HEK293 (cell line): ENCODE data around the gene MRPL4.

Source experiments
- CTCF ChIA-PET: fragments of 350-600 bp; formaldehyde crosslinking; extraction: SDS; loops from one replicate; lab custom pipeline; 2021; ENCODE audit warnings: antibody characterized with exemption; lab: Yijun Ruan, JAX
- POLR2A ChIA-PET: fragments of 300-600 bp; formaldehyde crosslinking; extraction: SDS; loops from one replicate; lab custom pipeline; 2020; ENCODE audit warnings: antibody characterized with exemption, inconsistent platforms; lab: Yijun Ruan, JAX
- H3K27ac ChIP-seq: fragments of 200-500 bp; sonication (Bioruptor generic); 2 replicates; pipeline ENCODE4 v1.5.1; 2014; ENCODE audit warnings: low read depth, low read length, control low read depth, inconsistent platforms; ENCODE audit errors: extremely low read depth
- H3K36me3 ChIP-seq, 2 experiments: fragments of 200-500 bp in 1 of 2; sonication (Bioruptor generic) in 1 of 2; 1 replicate in 1 of 2; 2 replicates in 1 of 2; pipeline ENCODE4 v1.5.1; 2014 to 2017; ENCODE audit warnings: inconsistent platforms in 2 of 2, low read length in 2 of 2; ENCODE audit not compliant: control insufficient read depth in 2 of 2, insufficient read depth in 1 of 2
- H3K4me1 ChIP-seq: fragments of 200-500 bp; sonication (Bioruptor generic); 2 replicates; pipeline ENCODE4 v1.5.1; 2014; ENCODE audit warnings: mild to moderate bottlenecking, low read length, inconsistent platforms; ENCODE audit not compliant: control insufficient read depth, insufficient read depth
- H3K4me3 ChIP-seq: 2 replicates; pipeline ENCODE4 v1.5.1; 2011; ENCODE audit warnings: low read depth, mild to moderate bottlenecking, control low read depth, low read length, moderate library complexity
- H3K9me3 ChIP-seq: fragments of 200-500 bp; sonication (Bioruptor generic); 2 replicates; pipeline ENCODE4 v1.5.1; 2014; ENCODE audit warnings: low read depth, low read length, inconsistent platforms; ENCODE audit not compliant: control insufficient read depth, insufficient read depth
- ELK4 ChIP-seq: IDR thresholded peaks from 2 replicates; pipeline ENCODE4 v1.6.1; 2011; ENCODE audit warnings: mild to moderate bottlenecking, low read depth, low read length, borderline replicate concordance
- HOXC10 ChIP-seq: sonication (generic); formaldehyde crosslinking; IDR thresholded peaks from 2 replicates; pipeline ENCODE4 v1.8.1; 2023; ENCODE audit warnings: mild to moderate bottlenecking, missing genetic modification reagents
- HOXD13 ChIP-seq: sonication (generic); formaldehyde crosslinking; IDR thresholded peaks from 2 replicates; pipeline ENCODE4 v1.8.0; 2022; ENCODE audit warnings: missing genetic modification reagents, borderline replicate concordance
- IKZF3 ChIP-seq: fragments of 450-650 bp; IDR thresholded peaks from 2 replicates; pipeline ENCODE4 v1.5.0; 2018; ENCODE audit warnings: missing biosample characterization, mild to moderate bottlenecking, missing genetic modification characterization, moderate library complexity
- KLF8 ChIP-seq: fragments of 450-650 bp; formaldehyde crosslinking; IDR thresholded peaks from 2 replicates; pipeline ENCODE4 v1.5.1; 2016; ENCODE audit warnings: missing biosample characterization, missing genetic modification characterization
- SCRT1 ChIP-seq: fragments of 450-650 bp; formaldehyde crosslinking; IDR thresholded peaks from 2 replicates; pipeline ENCODE4 v1.5.1; 2016; ENCODE audit warnings: missing biosample characterization, missing genetic modification characterization, borderline replicate concordance
- TCF7L2 ChIP-seq: IDR thresholded peaks from 2 replicates; pipeline ENCODE4 v1.6.1; 2011; ENCODE audit warnings: low read depth, mild to moderate bottlenecking, inconsistent platforms, low read length, moderate library complexity, borderline replicate concordance
- ZEB2 ChIP-seq: fragments of 450-650 bp; formaldehyde crosslinking; IDR thresholded peaks from 2 replicates; pipeline ENCODE4 v1.5.1; 2016; ENCODE audit warnings: missing biosample characterization, missing genetic modification characterization
- ZFP3 ChIP-seq: fragments of 450-650 bp; formaldehyde crosslinking; IDR thresholded peaks from 2 replicates; pipeline ENCODE4 v1.5.1; 2016; ENCODE audit warnings: low read depth, missing biosample characterization, missing genetic modification characterization
- ZNF114 ChIP-seq: fragments of 450-650 bp; formaldehyde crosslinking; IDR thresholded peaks from 2 replicates; pipeline ENCODE4 v1.5.0; 2017; ENCODE audit warnings: missing biosample characterization, missing genetic modification characterization
- ZNF221 ChIP-seq: fragments of 450-650 bp; formaldehyde crosslinking; IDR thresholded peaks from 2 replicates; pipeline ENCODE4 v1.5.1; 2017; ENCODE audit warnings: missing biosample characterization, missing genetic modification characterization, borderline replicate concordance
- ZNF239 ChIP-seq: fragments of 450-650 bp; formaldehyde crosslinking; IDR thresholded peaks from 2 replicates; pipeline ENCODE4 v1.5.1; 2016; ENCODE audit warnings: missing biosample characterization, missing genetic modification characterization
- ZNF37A ChIP-seq: fragments of 450-650 bp; IDR thresholded peaks from 2 replicates; pipeline ENCODE4 v1.5.1; 2018; ENCODE audit warnings: missing biosample characterization, missing genetic modification characterization
- ZNF391 ChIP-seq: fragments of 450-650 bp; formaldehyde crosslinking; IDR thresholded peaks from 2 replicates; pipeline ENCODE4 v1.5.1; 2016; ENCODE audit warnings: low read depth, missing biosample characterization, missing genetic modification characterization, borderline replicate concordance
- ZNF398 ChIP-seq: fragments of 450-650 bp; formaldehyde crosslinking; IDR thresholded peaks from 2 replicates; pipeline ENCODE4 v1.5.1; 2017; ENCODE audit warnings: missing biosample characterization, missing genetic modification characterization
- ZNF423 ChIP-seq: fragments of 450-650 bp; formaldehyde crosslinking; IDR thresholded peaks from 2 replicates; pipeline ENCODE4 v1.5.1; 2016; ENCODE audit warnings: missing biosample characterization, missing genetic modification characterization
- ZNF449 ChIP-seq: fragments of 450-650 bp; formaldehyde crosslinking; IDR thresholded peaks from 2 replicates; pipeline ENCODE4 v1.5.1; 2017; ENCODE audit warnings: missing biosample characterization, mild to moderate bottlenecking, missing genetic modification characterization, moderate library complexity
- ZNF48 ChIP-seq: fragments of 450-650 bp; formaldehyde crosslinking; IDR thresholded peaks from 2 replicates; pipeline ENCODE4 v1.5.1; 2016; ENCODE audit warnings: missing biosample characterization, missing genetic modification characterization
- ZNF488 ChIP-seq: fragments of 450-650 bp; formaldehyde crosslinking; IDR thresholded peaks from 2 replicates; pipeline ENCODE4 v1.5.1; 2016; ENCODE audit warnings: missing biosample characterization, missing genetic modification characterization
- ZNF544 ChIP-seq: fragments of 450-650 bp; formaldehyde crosslinking; IDR thresholded peaks from 2 replicates; pipeline ENCODE4 v1.5.0; 2017; ENCODE audit warnings: missing biosample characterization, missing genetic modification characterization
- ZNF549 ChIP-seq: fragments of 450-650 bp; IDR thresholded peaks from 2 replicates; pipeline ENCODE4 v1.5.1; 2018; ENCODE audit warnings: missing biosample characterization, missing genetic modification characterization, mild to moderate bottlenecking, inconsistent platforms, moderate library complexity
- ZNF585B ChIP-seq: fragments of 450-650 bp; formaldehyde crosslinking; IDR thresholded peaks from 2 replicates; pipeline ENCODE4 v1.5.1; 2016; ENCODE audit warnings: missing biosample characterization, missing genetic modification characterization
- ZNF621 ChIP-seq: fragments of 450-650 bp; formaldehyde crosslinking; IDR thresholded peaks from 2 replicates; pipeline ENCODE4 v1.5.1; 2017; ENCODE audit warnings: missing biosample characterization, missing genetic modification characterization
- ZNF660 ChIP-seq: fragments of 450-650 bp; IDR thresholded peaks from 2 replicates; pipeline ENCODE4 v1.5.1; 2018; ENCODE audit warnings: missing biosample characterization, mild to moderate bottlenecking, missing genetic modification characterization
- ZNF664 ChIP-seq: fragments of 450-650 bp; formaldehyde crosslinking; IDR thresholded peaks from 2 replicates; pipeline ENCODE4 v1.5.1; 2016; ENCODE audit warnings: missing biosample characterization, missing genetic modification characterization
- ZNF692 ChIP-seq: fragments of 450-650 bp; formaldehyde crosslinking; IDR thresholded peaks from 2 replicates; pipeline ENCODE4 v1.5.1; 2016; ENCODE audit warnings: missing biosample characterization, missing genetic modification characterization
- ZNF747 ChIP-seq: fragments of 450-650 bp; formaldehyde crosslinking; IDR thresholded peaks from 2 replicates; pipeline ENCODE4 v1.5.1; 2016; ENCODE audit warnings: missing biosample characterization, missing genetic modification characterization
- ZNF791 ChIP-seq: fragments of 450-650 bp; formaldehyde crosslinking; IDR thresholded peaks from 2 replicates; pipeline ENCODE4 v1.5.1; 2016; ENCODE audit warnings: missing biosample characterization, missing genetic modification characterization
- ZSCAN18 ChIP-seq: fragments of 450-650 bp; formaldehyde crosslinking; IDR thresholded peaks from 2 replicates; pipeline ENCODE4 v1.5.1; 2016; ENCODE audit warnings: missing biosample characterization, missing genetic modification characterization

The MRPL4 gene

GRCh38 chr19:10266706-10267105, 14.7 kb downstream of the MRPL4 start:
- TF ChIP-seq ZNF692 (tag by site-specific recombination) (no peak), ZNF791 (tag by site-specific recombination) (no peak), ZNF664 (tag by site-specific recombination) (no peak), ZNF660 (tag by site-specific recombination) (no peak), SCRT1 (tag by site-specific recombination) (no peak), ZNF391 (tag by site-specific recombination) (no peak), ZNF488 (tag by site-specific recombination) (no peak), ZNF48 (tag by site-specific recombination) (no peak), ZNF398 (no peak), KLF8 (tag by site-specific recombination) (no peak), IKZF3 (no peak), HOXD13 (CRISPR knock-in tag) (no peak), TCF7L2 (no peak)
- TF ChIP-seq, all 188 proteins: peak for 0
- H3K9me3 ChIP-seq = no peaks in the 10 kb centered on the region
- CTCF ChIA-PET = interaction anchor here (0.6 to 9.2 kb wide), 6 partner anchors 7 to 126 kb away, joined by 3 to 170 read pairs (median 24); partner anchors contain the start of gene ICAM5
- H3K36me3 ChIP-seq = no peaks in the 10 kb centered on the region
- H3K4me1 ChIP-seq = no peaks in the 10 kb centered on the region
- POLR2A ChIA-PET = interaction anchor here (0.7 to 1.6 kb wide), 2 partner anchors 65 to 122 kb away, joined by 3 to 5 read pairs; no protein-coding TSS in a partner anchor
- no peak overlapping the region for H3K27ac ChIP-seq
- H3K4me3 ChIP-seq = no peak overlapping the region

- ChIA-PET POLR2A (interaction anchor here (1.6 kb wide), 1 partner anchor 121 kb away, joined by 3 read pairs; no protein-coding TSS in a partner anchor), CTCF (interaction anchor here (0.6 to 9.2 kb wide), 8 partner anchors 8 to 304 kb away, joined by 3 to 170 read pairs (median 11); partner anchors contain the start of gene TYK2)
- no peaks in the 10 kb centered on the region for H3K4me1 ChIP-seq
- TF ChIP-seq ZNF37A (tag by site-specific recombination) (no peak), ZSCAN18 (no peak), ZNF544 (tag by site-specific recombination) (no peak), ZNF449 (tag by site-specific recombination) (no peak), ZEB2 (tag by site-specific recombination) (no peak), ZNF585B (tag by site-specific recombination) (no peak), ZNF423 (tag by site-specific recombination) (no peak), ZNF239 (tag by site-specific recombination) (no peak), HOXC10 (CRISPR knock-in tag) (no peak), ELK4 (no peak), IKZF3 (no peak), ZNF221 (tag by site-specific recombination) (no peak), ZNF747 (tag by site-specific recombination) (no peak), ZNF621 (tag by site-specific recombination) (no peak), ZNF114 (tag by site-specific recombination) (no peak), ZFP3 (no peak), ZNF549 (tag by site-specific recombination) (no peak)
- H3K9me3 ChIP-seq = no peaks in the 10 kb centered on the region
- no peak overlapping the region for H3K27ac ChIP-seq
- no peaks in the 10 kb centered on the region for H3K36me3 ChIP-seq
- H3K4me3 ChIP-seq = no peak overlapping the region
These were observed 16.1 kb downstream of the MRPL4 start for GRCh38 chr19:10268071-10268470.
